Measurements from ENCODE around the gene TBCK. TPM values are rescaled to one million over a fixed set of nuclear protein-coding genes. Genes with fewer than 3 reads are reported as not detected.

The TBCK gene
- total RNA-seq, 1 experiment from 2014 or later, result 22.3 TPM

GRCh38 chr4:106238820-106239420 lies 77.1 kb downstream of the TBCK start (continued):
- TF ChIP-seq CTCF (IDR thresholded peaks at IDR 0.05 in 2 of 3, conservative IDR thresholded peaks at IDR 0.05 in 1 of 3; ENCODE audit: borderline replicate concordance in 1 of 3, insufficient read depth in 1 of 3, low read depth in 2 of 3, low read length in 2 of 3) (peak in 2 of 3 experiments; percentile 71 to 76; a peak in 4 of 6 replicates), EZH2 (IDR thresholded peaks at IDR 0.05) (no peak), ZNF274 (IDR thresholded peaks at IDR 0.05; ENCODE audit: low read depth, low read length) (no peak), POLR2AphosphoS5 (IDR thresholded peaks at IDR 0.05; ENCODE audit: low read depth, low read length) (no peak), TCF7L2 (IDR thresholded peaks at IDR 0.05; ENCODE audit: borderline replicate concordance, extremely low read depth, insufficient read depth, insufficient read length) (no peak)

- Histone ChIP-seq H3K9me3 (ENCODE audit: control insufficient read depth in 1 of 2, insufficient read depth in 1 of 2, low read depth in 1 of 2, low read length in 2 of 2) (no peaks in the 10 kb centered on the region), H3K36me3 (ENCODE audit: control insufficient read depth in 1 of 2, insufficient read depth in 2 of 2, low read length in 2 of 2) (peaks cover 0 to 12% of the 10 kb centered on the region in 2 experiments; a peak in 2 of 4 replicates), H3K27me3 (ENCODE audit: insufficient read depth, low read length) (no peaks in the 10 kb centered on the region), H3K27ac (ENCODE audit: low read depth, low read length) (no peak overlapping the region), H3K9ac (ENCODE audit: low read length) (no peak overlapping the region), H4K20me1 (ENCODE audit: insufficient read depth) (no peaks in the 10 kb centered on the region), H3K79me2 (ENCODE audit: insufficient read depth, low read length) (no peaks in the 10 kb centered on the region), H3K9me2 (ENCODE audit: insufficient read depth) (no peaks in the 10 kb centered on the region), H3K4me3 (replicated peaks in 1 of 2; ENCODE audit: low read depth in 1 of 2, low read length in 2 of 2) (no peak overlapping the region), H3K4me1 (ENCODE audit: control insufficient read depth in 1 of 2, insufficient read depth in 2 of 2, low read length in 2 of 2) (no peaks in the 10 kb centered on the region), H2AFZ (ENCODE audit: low read depth, low read length, poor library complexity, severe bottlenecking) (no peak overlapping the region), H3K4me2 (ENCODE audit: low read length) (no peak overlapping the region)
- no TSS peak for BruUV-seq (replicated peaks)
- ATAC-seq, result no peak
- CTCF ChIA-PET, result no interaction called here
- POLR2A ChIA-PET, result no interaction called here
- intact Hi-C loops (cut with micrococcal nuclease), result no loop called here
- RAD21 ChIA-PET (ENCODE audit: low non-redundant PET in 1 of 2, low total read pairs in 2 of 2, uncharacterized antibody in 2 of 2, unreplicated experiment in 2 of 2), result no interaction called here
- DNase-seq (ENCODE audit: low read depth, low spot score), result no peak
- TF ChIP-seq CTCF (IDR thresholded peaks at IDR 0.05 in 2 of 3, conservative IDR thresholded peaks at IDR 0.05 in 1 of 3; ENCODE audit: borderline replicate concordance in 1 of 3, insufficient read depth in 1 of 3, low read depth in 2 of 3, low read length in 2 of 3), result no peak
- no peak for TF ChIP-seq ZNF274 (IDR thresholded peaks at IDR 0.05; ENCODE audit: low read depth, low read length)
- no peak for TF ChIP-seq EGR1 (IDR thresholded peaks at IDR 0.05; ENCODE audit: low read depth)
- TF ChIP-seq YY1 (IDR thresholded peaks at IDR 0.05; ENCODE audit: extremely low read depth, insufficient replicate concordance, low read depth, low read length), result no peak
- TF ChIP-seq ATF3 (IDR thresholded peaks at IDR 0.05), result no peak
- no peak for TF ChIP-seq JUND (IDR thresholded peaks at IDR 0.05)
- no peak for TF ChIP-seq POLR2AphosphoS5 (IDR thresholded peaks at IDR 0.05; ENCODE audit: low read depth, low read length)
- TF ChIP-seq ZBTB33 (IDR thresholded peaks at IDR 0.05; ENCODE audit: extremely low read depth, insufficient replicate concordance, low read length), result no peak
- TF ChIP-seq ZFX (IDR thresholded peaks at IDR 0.05), result no peak
- no peak for TF ChIP-seq EZH2phosphoT487 (IDR thresholded peaks at IDR 0.05; ENCODE audit: borderline replicate concordance)
- TF ChIP-seq FOSL1 (IDR thresholded peaks at IDR 0.05; ENCODE audit: low read depth), result no peak
Observed at GRCh38 chr4:106231931-106232330, 84.1 kb downstream of the TBCK start.
